SK-N-SH treated with all-trans-retinoic acid at 6 μM for 48 hours (cell line): ENCODE results near the gene TGM3.

Experiments
- ATAC-seq: fragments of 200-7000 bp; cut with Tn5 transposase; 3 replicates; pipeline ENCODE4 v1.9.1; 2020; ENCODE audit warnings: mild to moderate bottlenecking, moderate library complexity
- ARNTL ChIP-seq: fragments of 450-650 bp; formaldehyde crosslinking; IDR thresholded peaks from 2 replicates; pipeline ENCODE4 v1.5.0; 2020; ENCODE audit warnings: low read depth, mild to moderate bottlenecking, moderate library complexity, borderline replicate concordance
- BACH2 ChIP-seq: fragments of 250-450 bp; sonication (Bioruptor Pico); IDR thresholded peaks from 2 replicates; pipeline ENCODE4 v1.9.0; 2021; ENCODE audit warnings: mild to moderate bottlenecking, borderline replicate concordance
- CSDC2 ChIP-seq: fragments of 250-450 bp; sonication (Bioruptor Pico); IDR thresholded peaks from 2 replicates; pipeline ENCODE4 v1.5.0; 2020; ENCODE audit warnings: mild to moderate bottlenecking, moderate library complexity
- ESRRG ChIP-seq: fragments of 250-450 bp; sonication (Bioruptor Pico); IDR thresholded peaks from 2 replicates; pipeline ENCODE4 v1.6.1; 2021; ENCODE audit warnings: mild to moderate bottlenecking
- GLIS3 ChIP-seq: fragments of 250-450 bp; sonication (Bioruptor Pico); IDR thresholded peaks from 2 replicates; pipeline ENCODE4 v1.5.0; 2020; ENCODE audit warnings: mild to moderate bottlenecking, moderate library complexity
- ISL1 ChIP-seq: fragments of 250-450 bp; sonication (Bioruptor Pico); IDR thresholded peaks from 2 replicates; pipeline ENCODE4 v2.1.2; 2022; ENCODE audit warnings: mild to moderate bottlenecking, moderate library complexity
- OSR1 ChIP-seq: fragments of 250-450 bp; sonication (Bioruptor Pico); IDR thresholded peaks from 2 replicates; pipeline ENCODE4 v1.8.0; 2022; ENCODE audit warnings: moderate library complexity, mild to moderate bottlenecking, inconsistent platforms
- PPARA ChIP-seq: fragments of 250-450 bp; sonication (Bioruptor Pico); IDR thresholded peaks from 2 replicates; pipeline ENCODE4 v1.5.0; 2020; ENCODE audit warnings: mild to moderate bottlenecking, borderline replicate concordance
- RARB ChIP-seq: fragments of 250-450 bp; sonication (Bioruptor Pico); IDR thresholded peaks from 2 replicates; pipeline ENCODE4 v1.8.0; 2021; ENCODE audit warnings: mild to moderate bottlenecking, moderate library complexity
- TCF4 ChIP-seq: fragments of 250-450 bp; sonication (Bioruptor Pico); IDR thresholded peaks from 2 replicates; pipeline ENCODE4 v1.8.0; 2021; ENCODE audit warnings: mild to moderate bottlenecking, moderate library complexity, borderline replicate concordance
- TOX ChIP-seq: fragments of 250-450 bp; sonication (Bioruptor Pico); IDR thresholded peaks from 2 replicates; pipeline ENCODE4 v1.8.0; 2021; ENCODE audit warnings: mild to moderate bottlenecking, moderate library complexity, borderline replicate concordance
- ZC3H10 ChIP-seq: fragments of 250-450 bp; sonication (Bioruptor Pico); IDR thresholded peaks from 2 replicates; pipeline ENCODE4 v1.5.1; 2021; ENCODE audit warnings: mild to moderate bottlenecking, moderate library complexity
- ZFP3 ChIP-seq: fragments of 250-450 bp; sonication (Bioruptor Pico); IDR thresholded peaks from 2 replicates; pipeline ENCODE4 v1.5.0; 2020; ENCODE audit warnings: mild to moderate bottlenecking, moderate library complexity
- ZFP30 ChIP-seq: fragments of 450-650 bp; formaldehyde crosslinking; IDR thresholded peaks from 2 replicates; pipeline ENCODE4 v1.5.0; 2022; ENCODE audit warnings: mild to moderate bottlenecking, moderate library complexity
- ZNF565 ChIP-seq: fragments of 450-650 bp; formaldehyde crosslinking; conservative IDR thresholded peaks from 2 replicates; pipeline ENCODE4 v1.5.0; 2020; ENCODE audit warnings: low read depth, mild to moderate bottlenecking, moderate library complexity
- ZNF8 ChIP-seq: fragments of 450-650 bp; formaldehyde crosslinking; IDR thresholded peaks from 2 replicates; pipeline ENCODE4 v1.5.0; 2020; ENCODE audit warnings: mild to moderate bottlenecking, moderate library complexity
- TF ChIP-seq, protein P1 (sequence below): fragments of 250-450 bp; sonication (Bioruptor Pico); IDR thresholded peaks from 2 replicates; pipeline ENCODE4 v1.5.1; 2020; ENCODE audit warnings: low read depth, mild to moderate bottlenecking, moderate library complexity
- TF ChIP-seq, protein P2 (sequence below): fragments of 250-450 bp; sonication (Bioruptor Pico); IDR thresholded peaks from 2 replicates; pipeline ENCODE4 v1.8.0; 2021; ENCODE audit warnings: low read depth, mild to moderate bottlenecking, moderate library complexity, borderline replicate concordance
- TF ChIP-seq, protein P3 (sequence below): fragments of 250-450 bp; sonication (Bioruptor Pico); IDR thresholded peaks from 2 replicates; pipeline ENCODE4 v1.8.0; 2020; ENCODE audit warnings: mild to moderate bottlenecking, moderate library complexity, borderline replicate concordance
- TF ChIP-seq, protein P4 (sequence below): fragments of 250-450 bp; sonication (Bioruptor Pico); IDR thresholded peaks from 2 replicates; pipeline ENCODE4 v1.5.1; 2021; ENCODE audit warnings: mild to moderate bottlenecking, moderate library complexity
- TF ChIP-seq, protein P5 (sequence below): fragments of 250-450 bp; sonication (Bioruptor Pico); IDR thresholded peaks from 2 replicates; pipeline ENCODE4 v1.5.0; 2020; ENCODE audit warnings: mild to moderate bottlenecking, moderate library complexity

The TGM3 gene

DNA sequence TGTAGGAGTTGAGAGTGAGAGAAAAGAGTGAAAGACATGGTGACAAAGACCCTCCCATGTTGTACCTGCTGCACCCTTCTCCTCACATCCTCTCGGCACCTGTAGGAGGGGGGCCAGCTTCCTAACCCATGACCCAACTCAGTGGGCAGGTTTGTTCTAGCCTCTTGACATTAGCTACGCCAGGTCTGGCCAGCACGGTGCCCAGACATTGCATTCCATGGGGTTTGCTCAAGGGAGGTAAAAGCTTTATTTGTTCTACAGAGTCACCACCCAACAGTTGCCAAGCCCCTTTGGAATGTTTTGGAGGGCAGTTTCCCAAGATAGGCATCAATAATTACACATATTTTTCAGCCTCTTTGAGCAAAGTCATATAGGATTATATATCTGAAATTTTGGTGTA is 62.2 kb downstream of the TGM3 start:
- TF ChIP-seq BACH2 (CRISPR knock-in tag) = no peak
- TF ChIP-seq, protein P1, sequence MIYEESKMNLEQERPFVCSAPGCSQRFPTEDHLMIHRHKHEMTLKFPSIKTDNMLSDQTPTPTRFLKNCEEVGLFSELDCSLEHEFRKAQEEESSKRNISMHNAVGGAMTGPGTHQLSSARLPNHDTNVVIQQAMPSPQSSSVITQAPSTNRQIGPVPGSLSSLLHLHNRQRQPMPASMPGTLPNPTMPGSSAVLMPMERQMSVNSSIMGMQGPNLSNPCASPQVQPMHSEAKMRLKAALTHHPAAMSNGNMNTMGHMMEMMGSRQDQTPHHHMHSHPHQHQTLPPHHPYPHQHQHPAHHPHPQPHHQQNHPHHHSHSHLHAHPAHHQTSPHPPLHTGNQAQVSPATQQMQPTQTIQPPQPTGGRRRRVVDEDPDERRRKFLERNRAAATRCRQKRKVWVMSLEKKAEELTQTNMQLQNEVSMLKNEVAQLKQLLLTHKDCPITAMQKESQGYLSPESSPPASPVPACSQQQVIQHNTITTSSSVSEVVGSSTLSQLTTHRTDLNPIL (CRISPR knock-in tag) = no peak
- TF ChIP-seq TOX (CRISPR knock-in tag) = no peak
- TF ChIP-seq CSDC2 (CRISPR knock-in tag) = no peak
- TF ChIP-seq PPARA (CRISPR knock-in tag) = no peak
- no peak for TF ChIP-seq ZNF565
- TF ChIP-seq RARB (CRISPR knock-in tag) = no peak
- TF ChIP-seq, protein P2, sequence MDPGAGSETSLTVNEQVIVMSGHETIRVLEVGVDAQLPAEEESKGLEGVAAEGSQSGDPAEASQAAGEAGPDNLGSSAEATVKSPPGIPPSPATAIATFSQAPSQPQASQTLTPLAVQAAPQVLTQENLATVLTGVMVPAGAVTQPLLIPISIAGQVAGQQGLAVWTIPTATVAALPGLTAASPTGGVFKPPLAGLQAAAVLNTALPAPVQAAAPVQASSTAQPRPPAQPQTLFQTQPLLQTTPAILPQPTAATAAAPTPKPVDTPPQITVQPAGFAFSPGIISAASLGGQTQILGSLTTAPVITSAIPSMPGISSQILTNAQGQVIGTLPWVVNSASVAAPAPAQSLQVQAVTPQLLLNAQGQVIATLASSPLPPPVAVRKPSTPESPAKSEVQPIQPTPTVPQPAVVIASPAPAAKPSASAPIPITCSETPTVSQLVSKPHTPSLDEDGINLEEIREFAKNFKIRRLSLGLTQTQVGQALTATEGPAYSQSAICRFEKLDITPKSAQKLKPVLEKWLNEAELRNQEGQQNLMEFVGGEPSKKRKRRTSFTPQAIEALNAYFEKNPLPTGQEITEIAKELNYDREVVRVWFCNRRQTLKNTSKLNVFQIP (CRISPR knock-in tag) = no peak
- no peak for TF ChIP-seq ZFP30 (CRISPR knock-in tag)
- TF ChIP-seq ARNTL (CRISPR knock-in tag) = no peak
- TF ChIP-seq ZFP3 (CRISPR knock-in tag) = no peak
- TF ChIP-seq, protein P3, sequence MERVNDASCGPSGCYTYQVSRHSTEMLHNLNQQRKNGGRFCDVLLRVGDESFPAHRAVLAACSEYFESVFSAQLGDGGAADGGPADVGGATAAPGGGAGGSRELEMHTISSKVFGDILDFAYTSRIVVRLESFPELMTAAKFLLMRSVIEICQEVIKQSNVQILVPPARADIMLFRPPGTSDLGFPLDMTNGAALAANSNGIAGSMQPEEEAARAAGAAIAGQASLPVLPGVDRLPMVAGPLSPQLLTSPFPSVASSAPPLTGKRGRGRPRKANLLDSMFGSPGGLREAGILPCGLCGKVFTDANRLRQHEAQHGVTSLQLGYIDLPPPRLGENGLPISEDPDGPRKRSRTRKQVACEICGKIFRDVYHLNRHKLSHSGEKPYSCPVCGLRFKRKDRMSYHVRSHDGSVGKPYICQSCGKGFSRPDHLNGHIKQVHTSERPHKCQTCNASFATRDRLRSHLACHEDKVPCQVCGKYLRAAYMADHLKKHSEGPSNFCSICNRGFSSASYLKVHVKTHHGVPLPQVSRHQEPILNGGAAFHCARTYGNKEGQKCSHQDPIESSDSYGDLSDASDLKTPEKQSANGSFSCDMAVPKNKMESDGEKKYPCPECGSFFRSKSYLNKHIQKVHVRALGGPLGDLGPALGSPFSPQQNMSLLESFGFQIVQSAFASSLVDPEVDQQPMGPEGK (CRISPR knock-in tag) = no peak
- TF ChIP-seq ZNF8 (CRISPR knock-in tag) = no peak
- TF ChIP-seq, all 23 proteins: peak for 0
- no peak for ATAC-seq

DNA sequence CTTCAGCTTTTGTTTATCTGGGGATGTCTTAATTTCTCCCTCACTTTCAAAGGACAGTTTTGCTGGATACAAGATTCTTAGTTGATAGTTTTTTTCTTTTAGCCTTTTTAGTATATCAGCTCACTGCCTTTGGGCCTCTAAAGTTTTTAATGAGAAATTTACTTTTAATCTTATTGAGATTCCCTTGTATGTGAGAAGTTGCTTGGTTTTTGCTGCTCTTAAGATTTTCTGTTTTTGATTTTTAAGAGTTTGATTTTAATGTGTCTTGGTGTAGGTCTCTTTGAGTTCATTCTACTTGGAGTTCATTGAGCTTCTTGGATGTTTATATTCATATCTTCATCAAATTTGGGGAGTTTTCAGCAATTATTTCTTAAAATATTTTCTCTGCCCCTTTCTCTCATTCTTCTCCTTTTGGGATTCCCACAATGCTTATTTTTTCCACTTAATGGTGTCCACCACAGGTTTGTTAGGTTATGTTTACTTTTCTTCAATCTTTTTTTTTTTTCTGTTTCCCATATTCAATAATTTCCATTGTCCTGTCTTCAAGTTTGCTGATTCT is 65.3 kb downstream of the TGM3 start:
- TF ChIP-seq ZFP30 (CRISPR knock-in tag) (no peak), ISL1 (no peak), BACH2 (CRISPR knock-in tag) (no peak), ZC3H10 (CRISPR knock-in tag) (no peak), TOX (CRISPR knock-in tag) (no peak), ZFP3 (CRISPR knock-in tag) (no peak), GLIS3 (CRISPR knock-in tag) (no peak), ESRRG (no peak), ZNF8 (CRISPR knock-in tag) (no peak), OSR1 (no peak), TCF4 (no peak)
- TF ChIP-seq, protein P2 (CRISPR knock-in tag) = no peak
- TF ChIP-seq, protein P4, sequence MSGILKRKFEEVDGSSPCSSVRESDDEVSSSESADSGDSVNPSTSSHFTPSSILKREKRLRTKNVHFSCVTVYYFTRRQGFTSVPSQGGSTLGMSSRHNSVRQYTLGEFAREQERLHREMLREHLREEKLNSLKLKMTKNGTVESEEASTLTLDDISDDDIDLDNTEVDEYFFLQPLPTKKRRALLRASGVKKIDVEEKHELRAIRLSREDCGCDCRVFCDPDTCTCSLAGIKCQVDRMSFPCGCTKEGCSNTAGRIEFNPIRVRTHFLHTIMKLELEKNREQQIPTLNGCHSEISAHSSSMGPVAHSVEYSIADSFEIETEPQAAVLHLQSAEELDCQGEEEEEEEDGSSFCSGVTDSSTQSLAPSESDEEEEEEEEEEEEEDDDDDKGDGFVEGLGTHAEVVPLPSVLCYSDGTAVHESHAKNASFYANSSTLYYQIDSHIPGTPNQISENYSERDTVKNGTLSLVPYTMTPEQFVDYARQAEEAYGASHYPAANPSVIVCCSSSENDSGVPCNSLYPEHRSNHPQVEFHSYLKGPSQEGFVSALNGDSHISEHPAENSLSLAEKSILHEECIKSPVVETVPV = no peak
- TF ChIP-seq, protein P3 (CRISPR knock-in tag) = no peak
- TF ChIP-seq, protein P5, sequence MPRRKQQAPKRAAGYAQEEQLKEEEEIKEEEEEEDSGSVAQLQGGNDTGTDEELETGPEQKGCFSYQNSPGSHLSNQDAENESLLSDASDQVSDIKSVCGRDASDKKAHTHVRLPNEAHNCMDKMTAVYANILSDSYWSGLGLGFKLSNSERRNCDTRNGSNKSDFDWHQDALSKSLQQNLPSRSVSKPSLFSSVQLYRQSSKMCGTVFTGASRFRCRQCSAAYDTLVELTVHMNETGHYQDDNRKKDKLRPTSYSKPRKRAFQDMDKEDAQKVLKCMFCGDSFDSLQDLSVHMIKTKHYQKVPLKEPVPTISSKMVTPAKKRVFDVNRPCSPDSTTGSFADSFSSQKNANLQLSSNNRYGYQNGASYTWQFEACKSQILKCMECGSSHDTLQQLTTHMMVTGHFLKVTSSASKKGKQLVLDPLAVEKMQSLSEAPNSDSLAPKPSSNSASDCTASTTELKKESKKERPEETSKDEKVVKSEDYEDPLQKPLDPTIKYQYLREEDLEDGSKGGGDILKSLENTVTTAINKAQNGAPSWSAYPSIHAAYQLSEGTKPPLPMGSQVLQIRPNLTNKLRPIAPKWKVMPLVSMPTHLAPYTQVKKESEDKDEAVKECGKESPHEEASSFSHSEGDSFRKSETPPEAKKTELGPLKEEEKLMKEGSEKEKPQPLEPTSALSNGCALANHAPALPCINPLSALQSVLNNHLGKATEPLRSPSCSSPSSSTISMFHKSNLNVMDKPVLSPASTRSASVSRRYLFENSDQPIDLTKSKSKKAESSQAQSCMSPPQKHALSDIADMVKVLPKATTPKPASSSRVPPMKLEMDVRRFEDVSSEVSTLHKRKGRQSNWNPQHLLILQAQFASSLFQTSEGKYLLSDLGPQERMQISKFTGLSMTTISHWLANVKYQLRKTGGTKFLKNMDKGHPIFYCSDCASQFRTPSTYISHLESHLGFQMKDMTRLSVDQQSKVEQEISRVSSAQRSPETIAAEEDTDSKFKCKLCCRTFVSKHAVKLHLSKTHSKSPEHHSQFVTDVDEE = no peak

More for the DNA sequence above, 65.3 kb downstream of the TGM3 start:
- ATAC-seq = no peak
